LNCAP (cell line): ENCODE measurements around the gene DGKB.

Source experiments
- CTCF ChIP-seq: fragments of 450-650 bp; IDR thresholded peaks from 2 replicates; pipeline ENCODE4 v1.5.1; 2017; ENCODE audit warnings: mild to moderate bottlenecking

Gene DGKB

DNA sequence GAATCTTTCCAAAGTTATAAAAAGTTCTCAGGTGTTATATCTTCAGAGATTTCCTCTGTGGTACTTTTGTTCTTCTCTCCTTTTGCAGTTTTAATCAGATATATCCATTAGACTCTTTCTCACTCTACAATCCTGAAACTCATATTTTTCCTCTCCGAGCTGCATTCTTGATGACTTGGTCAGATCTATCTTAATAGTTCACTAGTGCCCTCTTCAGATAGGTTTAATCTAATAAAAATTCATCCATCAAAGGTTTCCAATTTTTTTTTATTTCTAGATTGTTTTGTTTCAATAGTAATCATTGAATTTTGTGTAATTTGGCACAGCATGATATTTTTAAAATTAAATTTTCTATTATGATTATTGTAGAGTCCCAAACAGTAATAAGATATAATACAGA lies 21.8 kb upstream of the DGKB start:
- TF ChIP-seq CTCF, result peak; percentile 37; the same call in 1 of the 2 replicates

- TF ChIP-seq CTCF, result no peak
Measured at GRCh38 chr7:14911077-14911476, 8.5 kb upstream of the DGKB start.

- TF ChIP-seq CTCF, result no peak
Measured at GRCh38 chr7:14908697-14909096, 6.1 kb upstream of the DGKB start.

- TF ChIP-seq CTCF, result no peak
Measured at GRCh38 chr7:14905764-14906163, 3.2 kb upstream of the DGKB start.

DNA sequence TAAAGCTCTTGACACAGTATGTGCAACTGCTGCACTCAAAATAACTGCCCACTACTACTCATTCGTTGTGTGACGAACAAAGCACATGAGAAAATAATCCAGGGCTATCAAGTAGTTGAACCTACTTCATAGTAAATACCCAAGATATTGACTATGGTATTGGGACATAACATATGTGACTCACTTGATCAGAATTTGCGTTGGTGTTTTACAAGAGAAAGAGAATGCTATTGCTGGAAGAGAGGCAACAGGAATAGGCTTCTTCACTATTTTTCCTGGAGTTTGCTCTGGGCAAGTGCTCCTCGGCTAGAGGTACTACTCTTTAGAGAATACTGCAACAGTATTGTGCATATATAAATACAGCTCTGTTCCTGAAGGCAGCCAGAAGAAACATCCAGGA lies 2.5 kb downstream of the DGKB start:
- TF ChIP-seq CTCF, result no peak

- TF ChIP-seq CTCF, result no peak
Measured at GRCh38 chr7:14899030-14899429, 3.5 kb downstream of the DGKB start.

DNA sequence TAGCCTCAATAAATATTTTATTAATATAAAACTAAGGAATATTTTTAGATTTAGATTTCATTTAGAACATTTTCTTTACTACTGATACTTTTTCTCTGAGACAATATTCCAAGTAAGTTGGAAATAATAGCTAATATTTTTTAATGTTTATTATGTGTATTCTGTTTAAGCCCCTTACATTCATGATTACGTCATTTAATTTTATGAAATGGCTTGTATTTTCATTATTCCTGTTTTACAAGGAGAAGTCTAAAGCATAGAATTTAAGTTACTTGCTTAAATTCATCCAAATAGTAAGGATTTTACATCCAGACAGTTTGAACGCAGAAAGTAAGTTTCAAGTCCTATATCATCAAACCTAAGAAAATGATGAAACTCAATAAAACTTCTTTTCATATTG lies 6.1 kb downstream of the DGKB start:
- TF ChIP-seq CTCF, result no peak

GRCh38 chr7:14894826-14895225 lies 7.7 kb downstream of the DGKB start:
- no peak for TF ChIP-seq CTCF
